Psoas muscle (tissue), 8 donors: ENCODE measurements around the gene MYADM. TPM values are rescaled to one million over a fixed set of nuclear protein-coding genes. Genes with fewer than 3 reads are reported as not detected.

Experiments used
- ATAC-seq, 4 donors: fragments of 200-7000 bp; cut with Tn5 transposase; one replicate each; pipeline ENCODE4 v1.9.1; 2020; ENCODE audit warnings: moderate library complexity in 3 of 4, mild to moderate bottlenecking in 2 of 4
- DNase-seq, 2 donors: peaks; one replicate each; pipeline ENCODE4 v3.0.0-alpha.2; 2020
- H3K27ac ChIP-seq: fragments of 200-600 bp; one replicate; pipeline ENCODE4 v1.8.0; 2022
- H3K27me3 ChIP-seq, 3 donors: fragments of 200-600 bp in 1 of 3; one replicate each; pipeline versions ENCODE4 v1.6.1 to v1.8.0; 2013 to 2022; ENCODE audit warnings: low read length in 2 of 3, mild to moderate bottlenecking in 2 of 3, moderate library complexity in 1 of 3; ENCODE audit not compliant: insufficient read depth in 3 of 3
- H3K36me3 ChIP-seq, 2 donors: fragments of 200-600 bp in 1 of 2; one replicate each; pipeline versions ENCODE4 v1.6.1 to v1.8.0; 2013 to 2022; ENCODE audit warnings: low read depth in 1 of 2, mild to moderate bottlenecking in 1 of 2, moderate library complexity in 1 of 2; ENCODE audit not compliant: insufficient read depth in 1 of 2
- H3K4me1 ChIP-seq: fragments of 200-600 bp; one replicate; pipeline ENCODE4 v1.8.0; 2022
- H3K4me3 ChIP-seq: fragments of 200-600 bp; one replicate; pipeline ENCODE4 v1.8.0; 2022; ENCODE audit warnings: mild to moderate bottlenecking
- H3K9me3 ChIP-seq: fragments of 200-600 bp; one replicate; pipeline ENCODE4 v1.8.0; 2022
- WGBS, 3 donors: extraction: QIAGEN DNeasy Blood & Tissue Kit; methylation state at CpG; one replicate each; pipeline versions ENCODE4 v1.1.6 to v1.1.7; 2013; 5-methylcytosine and 5-hydroxymethylcytosine counted together
- intact Hi-C, 2 donors: fragments of 100-400 bp; cut with DNase I; formaldehyde crosslinking; loops; one replicate each; pipeline versions ENCODE4 v1.11.0 to v1.14.2; 2022
- polyA plus RNA-seq, 3 donors: library from polyadenylated mRNA; stranded (reverse); fragments of 200-250 nt; gene quantifications; one replicate each; pipeline ENCODE4 v1.2.3, GENCODE V29; 2013
- total RNA-seq, 4 donors: library from RNA; stranded (reverse); fragmentation: NEBNext Ultra II Directional in 2 of 4; extraction: Animal tissue kit (Norgen Biotek cat#: 25700) in 2 of 4; gene quantifications; one replicate each; pipeline versions ENCODE4 v1.2.1 to v1.2.4, GENCODE V29; 2021 to 2023
- TF ChIP-seq, protein P1 (sequence below): fragments of 200-600 bp; IDR thresholded peaks from one replicate; pipeline ENCODE4 v1.8.0; 2022; ENCODE audit warnings: antibody characterized with exemption
- donor health status: healthy with polysubstance abuse.
- donor health status: DM: no; HTN: no; CAD: no; lungs with moderate emphysema.
- donor health status: Bipolar disorder and iron deficiency.
- donor health status: healthy.
- donor health status: DM: yes; HTN: yes; CAD: no.
- donor health status: DM: no; HTN: no; CAD: no.
- donor health status: DM: no; HTN: no; CAD: no.
- donor health status: DM: yes; HTN: yes; CAD: no.

The MYADM gene
- total and polyA plus RNA-seq, 7 donors = 5.5 to 23.3 (median 17.2) TPM

GRCh38 chr19:53844849-53845246 is 22.8 kb upstream of the MYADM start:
- ATAC-seq (no peak), DNase-seq (no peak)
- TF ChIP-seq, protein P1, sequence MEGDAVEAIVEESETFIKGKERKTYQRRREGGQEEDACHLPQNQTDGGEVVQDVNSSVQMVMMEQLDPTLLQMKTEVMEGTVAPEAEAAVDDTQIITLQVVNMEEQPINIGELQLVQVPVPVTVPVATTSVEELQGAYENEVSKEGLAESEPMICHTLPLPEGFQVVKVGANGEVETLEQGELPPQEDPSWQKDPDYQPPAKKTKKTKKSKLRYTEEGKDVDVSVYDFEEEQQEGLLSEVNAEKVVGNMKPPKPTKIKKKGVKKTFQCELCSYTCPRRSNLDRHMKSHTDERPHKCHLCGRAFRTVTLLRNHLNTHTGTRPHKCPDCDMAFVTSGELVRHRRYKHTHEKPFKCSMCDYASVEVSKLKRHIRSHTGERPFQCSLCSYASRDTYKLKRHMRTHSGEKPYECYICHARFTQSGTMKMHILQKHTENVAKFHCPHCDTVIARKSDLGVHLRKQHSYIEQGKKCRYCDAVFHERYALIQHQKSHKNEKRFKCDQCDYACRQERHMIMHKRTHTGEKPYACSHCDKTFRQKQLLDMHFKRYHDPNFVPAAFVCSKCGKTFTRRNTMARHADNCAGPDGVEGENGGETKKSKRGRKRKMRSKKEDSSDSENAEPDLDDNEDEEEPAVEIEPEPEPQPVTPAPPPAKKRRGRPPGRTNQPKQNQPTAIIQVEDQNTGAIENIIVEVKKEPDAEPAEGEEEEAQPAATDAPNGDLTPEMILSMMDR = no peak
- Histone ChIP-seq H3K36me3 (no peaks in the 10 kb centered on the region), H3K27me3 (no peaks in the 10 kb centered on the region), H3K9me3 (no peaks in the 10 kb centered on the region), H3K27ac (no peak overlapping the region), H3K4me3 (no peak overlapping the region), H3K4me1 (no peaks in the 10 kb centered on the region)
- intact Hi-C loops = no loop called here
- WGBS, 3 donors = 82 to 87% (median 82%) methylated on average over 9 of the region's 9 CpGs

GRCh38 chr19:53847555-53847954 is 20.1 kb upstream of the MYADM start:
- TF ChIP-seq, protein P1 = no peak
- H3K27me3 ChIP-seq = no peaks in the 10 kb centered on the region
- intact Hi-C loops = no loop called here
- DNase-seq (no peak), ATAC-seq (no peak)
- H3K9me3 ChIP-seq = no peaks in the 10 kb centered on the region
- 30 to 35% (median 35%) methylated on average over 8 of the region's 8 CpGs for WGBS, 3 donors
- no peak overlapping the region for H3K27ac ChIP-seq
- H3K36me3 ChIP-seq = no peaks in the 10 kb centered on the region
- no peak overlapping the region for H3K4me3 ChIP-seq
- no peaks in the 10 kb centered on the region for H3K4me1 ChIP-seq

- TF ChIP-seq, protein P1 = no peak
- Histone ChIP-seq H3K9me3 (no peaks in the 10 kb centered on the region), H3K27ac (peak overlapping the region; percentile 41), H3K36me3 (no peaks in the 10 kb centered on the region), H3K27me3 (no peaks in the 10 kb centered on the region), H3K4me3 (no peak overlapping the region), H3K4me1 (no peaks in the 10 kb centered on the region)
- intact Hi-C loops = no loop called here
- 48 to 59% (median 55%) methylated on average over 11 of the region's 11 CpGs for WGBS, 3 donors
- DNase-seq = no peak
- ATAC-seq = peak in 2 of 4 donors; percentile 36 to 37
These were observed 18.4 kb upstream of the MYADM start for GRCh38 chr19:53849237-53849676.

GRCh38 chr19:53853707-53854106 is 14.0 kb upstream of the MYADM start:
- Histone ChIP-seq H3K27ac (no peak overlapping the region), H3K36me3 (no peaks in the 10 kb centered on the region), H3K27me3 (no peaks in the 10 kb centered on the region), H3K9me3 (no peaks in the 10 kb centered on the region), H3K4me3 (no peak overlapping the region), H3K4me1 (no peaks in the 10 kb centered on the region)
- ATAC-seq (no peak), DNase-seq (no peak)
- TF ChIP-seq, protein P1 = no peak
- 82 to 98% (median 83%) methylated on average over 2 of the region's 2 CpGs for WGBS, 3 donors
- intact Hi-C loops = no loop called here

- ATAC-seq = no peak
- 58 to 75% (median 64%) methylated on average over 6 of the region's 6 CpGs for WGBS, 3 donors
- Histone ChIP-seq H3K27ac (no peak overlapping the region), H3K4me3 (no peak overlapping the region), H3K27me3 (peaks cover 0 to 32% (median 1%) of the 10 kb centered on the region in 3 donors), H3K4me1 (no peaks in the 10 kb centered on the region), H3K9me3 (no peaks in the 10 kb centered on the region), H3K36me3 (no peaks in the 10 kb centered on the region)
- intact Hi-C loops = no loop called here
- no peak for DNase-seq
- TF ChIP-seq, protein P1 = no peak
These were observed 3.3 kb upstream of the MYADM start for GRCh38 chr19:53864308-53864836.
